OCI-M1 (cell line): ENCODE measurements around the gene CKAP2.
"Not testable (repeated sequence)": the region's sequence is repeated elsewhere in the genome, so short reads cannot be mapped to it uniquely, and the experiment has no call there.

Experiments used
- DNase-seq: peaks from one replicate; lab custom pipeline; 2025; lab: John Stamatoyannopoulos, UW

Gene CKAP2

GRCh38 chr13:52454820-52455676, at the start of gene CKAP2:
Gene CKAP2, plus strand, starts transcription at chr13:52455478. Its CDS starts 79 bp downstream, at chr13:52455557.
- peak; percentile 98 for DNase-seq

GRCh38 chr13:52405767-52406494, 49.3 kb upstream of the CKAP2 start, which contains the start of gene THSD1:
Gene THSD1, minus strand, starts transcription at chr13:52406172. Its CDS starts 3,572 bp downstream, at chr13:52402600.
- DNase-seq: no peak

GRCh38 chr13:52406629-52407028, 48.6 kb upstream of the CKAP2 start:
- no peak for DNase-seq

- not testable (repeated sequence) for DNase-seq
These were observed 47.8 kb upstream of the CKAP2 start for GRCh38 chr13:52407436-52407835.

GRCh38 chr13:52408071-52408658, 47.1 kb upstream of the CKAP2 start:
- not testable (repeated sequence) for DNase-seq

GRCh38 chr13:52411629-52412028, 43.6 kb upstream of the CKAP2 start:
- DNase-seq: no peak

GRCh38 chr13:52412128-52412527, 43.1 kb upstream of the CKAP2 start:
- DNase-seq: no peak

GRCh38 chr13:52414051-52414450, 41.2 kb upstream of the CKAP2 start:
- DNase-seq: no peak

GRCh38 chr13:52414963-52415362, 40.3 kb upstream of the CKAP2 start:
- no peak for DNase-seq

- no peak for DNase-seq
These were observed 36.2 kb upstream of the CKAP2 start for GRCh38 chr13:52419080-52419479.

GRCh38 chr13:52421216-52421615, 34.1 kb upstream of the CKAP2 start:
- DNase-seq: peak; percentile 44

- no peak for DNase-seq
These were observed 27.0 kb upstream of the CKAP2 start for GRCh38 chr13:52428295-52428694.

- no peak for DNase-seq
These were observed 22.8 kb upstream of the CKAP2 start for GRCh38 chr13:52432456-52432855.

- DNase-seq: peak; percentile 47
These were observed 9.0 kb upstream of the CKAP2 start for GRCh38 chr13:52446265-52446664.

- DNase-seq: no peak
These were observed 7.9 kb upstream of the CKAP2 start for GRCh38 chr13:52447354-52447753.

GRCh38 chr13:52447815-52448552, 7.3 kb upstream of the CKAP2 start:
- DNase-seq: no peak

- no peak for DNase-seq
These were observed 5.8 kb upstream of the CKAP2 start for GRCh38 chr13:52449331-52450011.

GRCh38 chr13:52450012-52450792, 5.1 kb upstream of the CKAP2 start, which contains the start of gene VPS36:
Gene VPS36, minus strand, starts transcription at chr13:52450634. Its CDS starts 40 bp downstream, at chr13:52450594.
- peak; percentile 98 for DNase-seq

- no peak for DNase-seq
These were observed 4.5 kb upstream of the CKAP2 start for GRCh38 chr13:52450793-52451116.

GRCh38 chr13:52451135-52451804, 4.0 kb upstream of the CKAP2 start:
- no peak for DNase-seq
